ENCODE measurements around the gene NLRP7. TPM values are rescaled to one million over a fixed set of nuclear protein-coding genes. Genes with fewer than 3 reads are reported as not detected.

The NLRP7 gene
- total and polyA plus RNA-seq, 2 donors (not counting 3 experiments of a cell fraction or from before 2014, with no cell fraction given): not detected

GRCh38 chr19:54883228-54883627 is 64.1 kb downstream of the NLRP7 start:
- dilution Hi-C loops (cut with MboI; ENCODE audit: extremely low pct_ligation_motif_present, low sequenced_read_pairs) (no loop called here), intact Hi-C loops (cut with micrococcal nuclease) (loop anchor here (5.0 kb wide), 1 partner anchor 204 kb away; no protein-coding TSS in a partner anchor)
- POLR2A ChIA-PET: no interaction called here
- H3K9me1 ChIP-seq (replicated peaks; ENCODE audit: control insufficient read depth, extremely low read depth, insufficient read depth, low read length): no peaks in the 10 kb centered on the region
- H3K4me3 ChIP-seq (replicated peaks in 1 of 3; ENCODE audit: insufficient read depth in 1 of 3, low read depth in 1 of 3, low read length in 3 of 3): no peak overlapping the region
- no peaks in the 10 kb centered on the region for H4K20me1 ChIP-seq (replicated peaks; ENCODE audit: control insufficient read depth, extremely low read depth, insufficient read depth, low read length)
- H3K36me3 ChIP-seq (ENCODE audit: control insufficient read depth in 2 of 2, extremely low read depth in 1 of 2, insufficient read depth in 2 of 2, low read length in 2 of 2): no peaks in the 10 kb centered on the region
- no peak overlapping the region for H3K27ac ChIP-seq (ENCODE audit: insufficient read depth, low read depth, low read length)
- H3K9me3 ChIP-seq (replicated peaks; ENCODE audit: control insufficient read depth, insufficient read depth, low read length): no peaks in the 10 kb centered on the region
- BruUV-seq (replicated peaks): no TSS peak
- no peak overlapping the region for H3K4me2 ChIP-seq (ENCODE audit: insufficient read depth, low read length)
- H3K9ac ChIP-seq (replicated peaks; ENCODE audit: extremely low read depth, insufficient read depth, low read length): no peak overlapping the region
- no peaks in the 10 kb centered on the region for H3K27me3 ChIP-seq (ENCODE audit: control insufficient read depth in 2 of 2, insufficient read depth in 2 of 2, low read length in 2 of 2)
- CTCF ChIA-PET: no interaction called here
- H3K4me1 ChIP-seq (ENCODE audit: control insufficient read depth, extremely low read depth, insufficient read depth, low read length): no peaks in the 10 kb centered on the region
- DNase-seq (ENCODE audit: low read depth, low spot score) (no peak), FAIRE-seq (no peak)
- TF ChIP-seq FOS (IDR thresholded peaks at IDR 0.05; ENCODE audit: borderline replicate concordance, insufficient read depth, low read length): no peak
- H3K79me2 ChIP-seq (ENCODE audit: control insufficient read depth, insufficient read depth, low read length): no peaks in the 10 kb centered on the region
- H2AFZ ChIP-seq (ENCODE audit: low read depth, low read length): no peak overlapping the region

DNA sequence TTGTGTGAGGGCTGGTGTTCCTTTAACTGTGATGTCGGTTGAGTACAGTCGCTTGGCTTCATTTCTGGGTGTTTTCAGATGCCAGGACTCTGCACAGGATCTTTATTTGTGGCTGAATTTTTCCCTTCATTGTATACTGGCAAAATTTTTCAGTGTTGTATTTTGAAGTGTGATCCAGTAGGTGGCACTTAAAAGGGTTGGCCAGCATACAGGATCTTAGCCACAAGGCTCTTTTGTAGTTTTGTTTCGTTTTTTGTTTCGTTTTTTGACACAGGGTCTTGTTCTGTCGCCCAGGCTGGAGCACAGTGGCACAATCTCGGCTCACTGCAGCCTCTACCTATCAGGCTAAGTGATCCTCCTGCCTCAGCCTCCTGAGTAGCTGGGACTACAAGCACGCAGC is 64.6 kb downstream of the NLRP7 start:
- H3K9me1 ChIP-seq (replicated peaks; ENCODE audit: control insufficient read depth, extremely low read depth, insufficient read depth, low read length): no peaks in the 10 kb centered on the region
- no peaks in the 10 kb centered on the region for H3K79me2 ChIP-seq (ENCODE audit: control insufficient read depth, insufficient read depth, low read length)
- CTCF ChIA-PET: no interaction called here
- FAIRE-seq (no peak), DNase-seq (ENCODE audit: low read depth, low spot score) (peak; percentile 9)
- no peak overlapping the region for H3K27ac ChIP-seq (ENCODE audit: insufficient read depth, low read depth, low read length)
- no peaks in the 10 kb centered on the region for H3K27me3 ChIP-seq (ENCODE audit: control insufficient read depth in 2 of 2, insufficient read depth in 2 of 2, low read length in 2 of 2)
- no TSS peak for BruUV-seq (replicated peaks)
- H3K4me1 ChIP-seq (ENCODE audit: control insufficient read depth, extremely low read depth, insufficient read depth, low read length): no peaks in the 10 kb centered on the region
- H3K4me3 ChIP-seq (replicated peaks in 1 of 3; ENCODE audit: insufficient read depth in 1 of 3, low read depth in 1 of 3, low read length in 3 of 3): no peak overlapping the region
- dilution Hi-C loops (cut with MboI; ENCODE audit: extremely low pct_ligation_motif_present, low sequenced_read_pairs): no loop called here
- H4K20me1 ChIP-seq (replicated peaks; ENCODE audit: control insufficient read depth, extremely low read depth, insufficient read depth, low read length): no peaks in the 10 kb centered on the region
- H3K9me3 ChIP-seq (replicated peaks; ENCODE audit: control insufficient read depth, insufficient read depth, low read length): no peaks in the 10 kb centered on the region
- no peaks in the 10 kb centered on the region for H3K36me3 ChIP-seq (ENCODE audit: control insufficient read depth in 2 of 2, extremely low read depth in 1 of 2, insufficient read depth in 2 of 2, low read length in 2 of 2)
- POLR2A ChIA-PET: no interaction called here
- no peak overlapping the region for H3K9ac ChIP-seq (replicated peaks; ENCODE audit: extremely low read depth, insufficient read depth, low read length)
- intact Hi-C loops (cut with micrococcal nuclease): loop anchor here (5.0 kb wide), 1 partner anchor 205 kb away; no protein-coding TSS in a partner anchor
- TF ChIP-seq POLR2A (IDR thresholded peaks at IDR 0.05; ENCODE audit: low read depth, low read length) (no peak), CTCF (IDR thresholded peaks at IDR 0.05; ENCODE audit: extremely low read depth in 1 of 2, insufficient read depth in 1 of 2, low read depth in 1 of 2, low read length in 2 of 2) (no peak), MAX (IDR thresholded peaks at IDR 0.05; ENCODE audit: insufficient read depth, insufficient read length) (no peak), MYC (IDR thresholded peaks at IDR 0.05; ENCODE audit: low read depth, low read length) (no peak), FOS (IDR thresholded peaks at IDR 0.05; ENCODE audit: borderline replicate concordance, insufficient read depth, low read length) (no peak), JUN (IDR thresholded peaks at IDR 0.05; ENCODE audit: borderline replicate concordance, insufficient read depth, insufficient read length, low read depth) (no peak), EZH2 (IDR thresholded peaks at IDR 0.05; ENCODE audit: borderline replicate concordance, low read depth, low read length, severe bottlenecking) (no peak), POLR2AphosphoS5 (IDR thresholded peaks at IDR 0.05; ENCODE audit: insufficient read depth, low read depth, low read length) (no peak), GATA2 (IDR thresholded peaks at IDR 0.05; ENCODE audit: insufficient read depth, insufficient read length, low read depth, low read length) (no peak)
- no peak overlapping the region for H2AFZ ChIP-seq (ENCODE audit: low read depth, low read length)
- no peak overlapping the region for H3K4me2 ChIP-seq (ENCODE audit: insufficient read depth, low read length)
